PC-9 (cell line): ENCODE results near the gene MET.
"Not testable (repeated sequence)": the region's sequence is repeated elsewhere in the genome, so short reads cannot be mapped to it uniquely, and the experiment has no call there.

ENCODE experiments used
- CTCF ChIP-seq: fragments of 200-600 bp; sonication (generic); conservative IDR thresholded peaks from 2 replicates; pipeline ENCODE4 v1.6.1; 2017; ENCODE audit warnings: mixed run types, antibody characterized with exemption, mild to moderate bottlenecking, moderate library complexity
- EZH2 ChIP-seq: fragments of 200-600 bp; sonication (generic); IDR thresholded peaks from 2 replicates; pipeline ENCODE4 v1.8.0; 2017; ENCODE audit warnings: antibody characterized with exemption, low read depth

DNA sequence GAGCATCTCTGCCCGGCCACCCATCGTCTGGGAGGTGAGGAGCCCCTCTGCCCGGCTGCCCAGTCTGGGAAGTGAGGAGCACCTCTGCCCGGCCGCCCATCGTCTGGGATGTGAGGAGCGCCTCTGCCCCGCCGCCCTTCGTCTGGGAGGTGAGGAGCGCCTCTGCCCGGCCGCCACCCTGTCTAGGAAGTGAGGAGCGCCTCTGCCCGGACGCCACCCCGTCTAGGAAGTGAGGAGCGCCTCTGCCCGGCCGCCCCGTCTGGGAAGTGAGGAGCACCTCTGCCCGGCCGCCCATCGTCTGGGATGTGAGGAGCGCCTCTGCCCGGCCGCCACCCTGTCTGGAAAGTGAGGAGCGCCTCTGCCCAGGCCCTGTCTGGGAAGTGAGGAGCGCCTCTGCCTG is 33.4 kb upstream of the MET start:
- not testable (repeated sequence) for TF ChIP-seq CTCF, EZH2
